ENCODE measurements around the gene PGP. TPM values are rescaled to one million over a fixed set of nuclear protein-coding genes. Genes with fewer than 3 reads are reported as not detected.

The PGP gene
- polyA plus RNA-seq, 1 donor (not counting 4 experiments of a cell fraction or from before 2014, with no cell fraction given): 10.3 TPM

DNA sequence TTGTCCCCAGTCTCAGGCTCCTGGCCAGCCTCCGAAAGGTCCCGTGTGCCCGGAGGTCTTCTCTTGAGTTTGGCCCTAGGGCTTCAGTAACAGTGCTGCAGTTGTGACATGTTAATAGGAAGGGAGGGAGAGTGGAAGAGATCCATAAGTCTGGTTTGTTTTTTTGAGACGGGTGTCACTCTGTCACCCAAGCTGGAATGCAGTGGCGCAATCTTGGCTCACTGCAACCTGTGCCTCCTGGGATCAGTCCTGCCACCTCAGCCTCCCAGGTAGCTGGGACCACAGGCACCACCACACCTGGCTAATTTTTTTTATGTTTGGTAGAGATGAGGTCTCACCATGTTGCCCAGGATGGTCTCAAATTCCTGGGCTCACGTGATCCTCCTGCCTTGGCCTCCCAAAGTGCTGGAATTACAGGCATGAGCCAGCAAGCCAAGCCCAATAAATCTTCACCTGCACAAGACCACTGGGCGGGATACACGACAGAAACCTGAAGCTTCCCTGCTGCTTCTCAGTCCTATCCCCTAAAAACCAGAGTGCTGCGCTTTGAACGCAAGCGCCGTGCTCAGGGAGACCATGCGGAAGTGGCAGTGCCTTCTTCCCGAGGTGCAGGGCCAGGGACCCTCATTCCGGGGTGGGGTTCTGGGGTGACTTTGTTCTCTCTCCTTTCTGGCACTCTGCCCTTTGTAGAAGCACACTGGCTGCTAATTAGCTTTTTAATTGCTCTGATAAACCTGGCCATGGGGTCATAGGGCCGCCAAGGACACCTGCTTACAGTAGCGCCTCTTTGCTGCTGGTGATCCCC is 48.2 kb downstream of the PGP start:
- dilution Hi-C loops (cut with MboI; ENCODE audit: extremely low pct_ligation_motif_present, low sequenced_read_pairs): no loop called here
- no peak overlapping the region for H3K4me3 ChIP-seq (ENCODE audit: control insufficient read depth in 2 of 3, extremely low read depth in 1 of 3, insufficient read depth in 2 of 3, low read depth in 1 of 3, low read length in 3 of 3)
- no peak overlapping the region for H2AFZ ChIP-seq (ENCODE audit: control insufficient read depth, low read length)
- FAIRE-seq (no peak), DNase-seq (ENCODE audit: low read depth, low spot score) (no peak)
- peaks cover 19 to 29% of the 10 kb centered on the region in 2 experiments for H3K36me3 ChIP-seq (ENCODE audit: control insufficient read depth in 2 of 2, extremely low read depth in 1 of 2, insufficient read depth in 2 of 2, low read length in 2 of 2)
- no peak for TF ChIP-seq EZH2 (IDR thresholded peaks at IDR 0.05; ENCODE audit: low read length)
- TF ChIP-seq, protein P1, sequence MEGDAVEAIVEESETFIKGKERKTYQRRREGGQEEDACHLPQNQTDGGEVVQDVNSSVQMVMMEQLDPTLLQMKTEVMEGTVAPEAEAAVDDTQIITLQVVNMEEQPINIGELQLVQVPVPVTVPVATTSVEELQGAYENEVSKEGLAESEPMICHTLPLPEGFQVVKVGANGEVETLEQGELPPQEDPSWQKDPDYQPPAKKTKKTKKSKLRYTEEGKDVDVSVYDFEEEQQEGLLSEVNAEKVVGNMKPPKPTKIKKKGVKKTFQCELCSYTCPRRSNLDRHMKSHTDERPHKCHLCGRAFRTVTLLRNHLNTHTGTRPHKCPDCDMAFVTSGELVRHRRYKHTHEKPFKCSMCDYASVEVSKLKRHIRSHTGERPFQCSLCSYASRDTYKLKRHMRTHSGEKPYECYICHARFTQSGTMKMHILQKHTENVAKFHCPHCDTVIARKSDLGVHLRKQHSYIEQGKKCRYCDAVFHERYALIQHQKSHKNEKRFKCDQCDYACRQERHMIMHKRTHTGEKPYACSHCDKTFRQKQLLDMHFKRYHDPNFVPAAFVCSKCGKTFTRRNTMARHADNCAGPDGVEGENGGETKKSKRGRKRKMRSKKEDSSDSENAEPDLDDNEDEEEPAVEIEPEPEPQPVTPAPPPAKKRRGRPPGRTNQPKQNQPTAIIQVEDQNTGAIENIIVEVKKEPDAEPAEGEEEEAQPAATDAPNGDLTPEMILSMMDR (optimal IDR thresholded peaks at IDR 0.05 in 1 of 3, IDR thresholded peaks at IDR 0.05 in 1 of 3, conservative IDR thresholded peaks at IDR 0.05 in 1 of 3; ENCODE audit: extremely low read depth in 1 of 3, insufficient read depth in 2 of 3, low read length in 3 of 3): no peak
- H3K27me3 ChIP-seq (ENCODE audit: control insufficient read depth, extremely low read depth, insufficient read depth, low read length): no peaks in the 10 kb centered on the region
- H3K9me3 ChIP-seq (ENCODE audit: control insufficient read depth, low read depth, low read length): no peaks in the 10 kb centered on the region
- H3K4me2 ChIP-seq (ENCODE audit: control insufficient read depth, extremely low read depth, insufficient read depth, low read depth, low read length): no peak overlapping the region
- no peak overlapping the region for H3K9ac ChIP-seq (ENCODE audit: control insufficient read depth, extremely low read depth, insufficient read depth, low read length)
- peaks cover 15% of the 10 kb centered on the region for H4K20me1 ChIP-seq (ENCODE audit: control insufficient read depth, extremely low read depth, insufficient read depth, low read length)
- no peaks in the 10 kb centered on the region for H3K9me1 ChIP-seq (ENCODE audit: control insufficient read depth, extremely low read depth, insufficient read depth, low read length)
- peaks cover 26% of the 10 kb centered on the region for H3K79me2 ChIP-seq (ENCODE audit: control insufficient read depth, insufficient read depth, low read length)
- H3K27ac ChIP-seq (ENCODE audit: control insufficient read depth, insufficient read depth, low read length): no peak overlapping the region
- peaks cover 23% of the 10 kb centered on the region for H3K4me1 ChIP-seq (ENCODE audit: control insufficient read depth, extremely low read depth, insufficient read depth, low read length)

DNA sequence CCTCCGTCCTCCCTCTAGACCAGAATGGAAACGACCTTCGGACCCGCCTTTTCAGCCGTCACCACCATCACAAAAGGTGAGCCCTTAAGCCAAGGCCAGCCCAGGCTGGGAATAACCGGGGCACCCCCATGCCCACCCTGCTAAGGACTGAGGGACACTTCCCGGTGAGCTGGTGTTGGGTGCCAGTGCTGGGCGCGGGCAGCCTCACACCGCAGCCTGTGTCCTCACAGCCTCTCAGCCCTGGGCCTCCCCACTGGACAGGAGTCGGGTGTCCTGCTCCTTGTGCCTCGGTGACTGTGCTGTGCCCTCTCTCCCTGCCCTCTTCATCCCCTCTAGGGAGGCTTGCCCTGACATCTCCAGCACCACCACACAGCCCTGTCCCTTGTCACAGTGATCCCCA is 48.8 kb downstream of the PGP start:
- H3K79me2 ChIP-seq (ENCODE audit: control insufficient read depth, insufficient read depth, low read length): peaks cover 26% of the 10 kb centered on the region
- no peak overlapping the region for H3K4me3 ChIP-seq (ENCODE audit: control insufficient read depth in 2 of 3, extremely low read depth in 1 of 3, insufficient read depth in 2 of 3, low read depth in 1 of 3, low read length in 3 of 3)
- peaks cover 17 to 29% of the 10 kb centered on the region in 2 experiments for H3K36me3 ChIP-seq (ENCODE audit: control insufficient read depth in 2 of 2, extremely low read depth in 1 of 2, insufficient read depth in 2 of 2, low read length in 2 of 2)
- no peak for DNase-seq (ENCODE audit: low read depth, low spot score)
- dilution Hi-C loops (cut with MboI; ENCODE audit: extremely low pct_ligation_motif_present, low sequenced_read_pairs): no loop called here
- H2AFZ ChIP-seq (ENCODE audit: control insufficient read depth, low read length): no peak overlapping the region
- peaks cover 17% of the 10 kb centered on the region for H4K20me1 ChIP-seq (ENCODE audit: control insufficient read depth, extremely low read depth, insufficient read depth, low read length)
- no peak overlapping the region for H3K4me2 ChIP-seq (ENCODE audit: control insufficient read depth, extremely low read depth, insufficient read depth, low read depth, low read length)
- no peaks in the 10 kb centered on the region for H3K27me3 ChIP-seq (ENCODE audit: control insufficient read depth, extremely low read depth, insufficient read depth, low read length)
- peaks cover 28% of the 10 kb centered on the region for H3K4me1 ChIP-seq (ENCODE audit: control insufficient read depth, extremely low read depth, insufficient read depth, low read length)
- no peak for FAIRE-seq
- TF ChIP-seq EZH2 (IDR thresholded peaks at IDR 0.05; ENCODE audit: low read length): no peak
- TF ChIP-seq, protein P1 (optimal IDR thresholded peaks at IDR 0.05 in 1 of 3, IDR thresholded peaks at IDR 0.05 in 1 of 3, conservative IDR thresholded peaks at IDR 0.05 in 1 of 3; ENCODE audit: extremely low read depth in 1 of 3, insufficient read depth in 2 of 3, low read length in 3 of 3): no peak
- no peak overlapping the region for H3K9ac ChIP-seq (ENCODE audit: control insufficient read depth, extremely low read depth, insufficient read depth, low read length)
- H3K27ac ChIP-seq (ENCODE audit: control insufficient read depth, insufficient read depth, low read length): no peak overlapping the region
- H3K9me3 ChIP-seq (ENCODE audit: control insufficient read depth, low read depth, low read length): no peaks in the 10 kb centered on the region
- no peaks in the 10 kb centered on the region for H3K9me1 ChIP-seq (ENCODE audit: control insufficient read depth, extremely low read depth, insufficient read depth, low read length)
